ENCODE results near the gene GRIP1. TPM values are rescaled to one million over a fixed set of nuclear protein-coding genes. Genes with fewer than 3 reads are reported as not detected.
"Not testable (repeated sequence)": the region's sequence is repeated elsewhere in the genome, so short reads cannot be mapped to it uniquely, and the experiment has no call there.

Gene GRIP1
- total RNA-seq, 2 donors from 2014 or later, result 0.28 TPM; not detected in 1

DNA sequence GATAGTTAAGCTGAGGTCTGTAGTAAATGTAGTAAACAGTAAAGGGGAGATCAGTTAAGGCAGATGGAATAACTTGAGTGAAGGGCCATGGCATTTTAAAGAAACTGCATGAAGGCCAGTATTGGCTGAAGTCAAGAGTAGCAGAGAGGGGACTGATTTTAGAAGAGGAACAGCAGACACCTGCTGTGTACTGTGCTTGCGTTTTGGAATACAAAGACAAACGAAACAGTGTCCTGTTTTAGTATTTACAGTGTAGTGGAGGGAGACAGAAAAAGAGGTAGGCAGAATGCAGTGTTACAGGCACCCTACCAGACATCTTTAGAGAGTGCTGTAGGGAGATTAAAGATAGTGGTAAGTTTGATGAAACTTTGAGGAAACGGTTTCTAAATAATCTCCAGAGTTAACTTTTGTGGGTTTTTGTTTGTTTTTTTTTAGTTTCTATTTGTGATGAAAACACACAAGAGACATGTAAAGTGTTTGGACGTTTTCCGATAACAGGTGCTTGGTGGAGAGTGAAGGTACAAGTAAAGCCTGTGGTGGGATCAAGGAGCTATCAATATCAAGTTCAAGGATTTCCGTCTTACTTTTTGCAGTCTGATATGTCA lies 374.5 kb downstream of the GRIP1 start:
- H3K4me3 ChIP-seq, result no peak overlapping the region
- TF ChIP-seq, protein P1, sequence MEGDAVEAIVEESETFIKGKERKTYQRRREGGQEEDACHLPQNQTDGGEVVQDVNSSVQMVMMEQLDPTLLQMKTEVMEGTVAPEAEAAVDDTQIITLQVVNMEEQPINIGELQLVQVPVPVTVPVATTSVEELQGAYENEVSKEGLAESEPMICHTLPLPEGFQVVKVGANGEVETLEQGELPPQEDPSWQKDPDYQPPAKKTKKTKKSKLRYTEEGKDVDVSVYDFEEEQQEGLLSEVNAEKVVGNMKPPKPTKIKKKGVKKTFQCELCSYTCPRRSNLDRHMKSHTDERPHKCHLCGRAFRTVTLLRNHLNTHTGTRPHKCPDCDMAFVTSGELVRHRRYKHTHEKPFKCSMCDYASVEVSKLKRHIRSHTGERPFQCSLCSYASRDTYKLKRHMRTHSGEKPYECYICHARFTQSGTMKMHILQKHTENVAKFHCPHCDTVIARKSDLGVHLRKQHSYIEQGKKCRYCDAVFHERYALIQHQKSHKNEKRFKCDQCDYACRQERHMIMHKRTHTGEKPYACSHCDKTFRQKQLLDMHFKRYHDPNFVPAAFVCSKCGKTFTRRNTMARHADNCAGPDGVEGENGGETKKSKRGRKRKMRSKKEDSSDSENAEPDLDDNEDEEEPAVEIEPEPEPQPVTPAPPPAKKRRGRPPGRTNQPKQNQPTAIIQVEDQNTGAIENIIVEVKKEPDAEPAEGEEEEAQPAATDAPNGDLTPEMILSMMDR (IDR thresholded peaks at IDR 0.05), result no peak
- no peaks in the 10 kb centered on the region for H3K36me3 ChIP-seq
- H3K4me1 ChIP-seq (ENCODE audit: control insufficient read depth in 1 of 2, low read depth in 2 of 2), result peaks cover 0 to 13% of the 10 kb centered on the region in 2 donors
- H3K27me3 ChIP-seq (replicated peaks; ENCODE audit: insufficient read depth), result no peaks in the 10 kb centered on the region
- DNase-seq (ENCODE audit: low spot score), result no peak
- no peak for ATAC-seq (ENCODE audit: insufficient number of reproducible peaks, low FRiP score, low read depth)
- no peaks in the 10 kb centered on the region for H3K9me3 ChIP-seq
- H3K27ac ChIP-seq, result no peak overlapping the region

GRCh38 chr12:66303316-66303804 lies 375.5 kb downstream of the GRIP1 start:
- not testable (repeated sequence) for H3K36me3 ChIP-seq; H3K9me3 ChIP-seq; DNase-seq (ENCODE audit: low spot score); H3K27ac ChIP-seq; ATAC-seq (ENCODE audit: insufficient number of reproducible peaks, low FRiP score, low read depth); H3K27me3 ChIP-seq (replicated peaks; ENCODE audit: insufficient read depth)
- Histone ChIP-seq H3K4me1 (ENCODE audit: control insufficient read depth in 1 of 2, low read depth in 2 of 2) (peaks cover 0 to 13% of the 10 kb centered on the region in 2 donors), H3K4me3 (peak overlapping the region; percentile 97)

GRCh38 chr12:66302827-66303169 lies 376.1 kb downstream of the GRIP1 start:
- peak; percentile 7 for ATAC-seq (ENCODE audit: insufficient number of reproducible peaks, low FRiP score, low read depth)
- H3K9me3 ChIP-seq, result no peaks in the 10 kb centered on the region

GRCh38 chr12:66301944-66302826 lies 376.7 kb downstream of the GRIP1 start, which contains the start of gene HELB:
TSS of gene HELB (plus strand) at chr12:66302493. CDS start at chr12:66302604, 111 bp downstream.
- TF ChIP-seq, protein P1 (IDR thresholded peaks at IDR 0.05), result no peak
- ATAC-seq (ENCODE audit: insufficient number of reproducible peaks, low FRiP score, low read depth), result peak; percentile 98
- no peaks in the 10 kb centered on the region for H3K9me3 ChIP-seq
- no peaks in the 10 kb centered on the region for H3K36me3 ChIP-seq
- H3K4me3 ChIP-seq, result peak within 1 kb of the TSS; percentile 97
- peaks cover 0 to 13% of the 10 kb centered on the region in 2 donors for H3K4me1 ChIP-seq (ENCODE audit: control insufficient read depth in 1 of 2, low read depth in 2 of 2)
- peak within 1 kb of the TSS; percentile 60 to 61 for H3K27ac ChIP-seq
- no peaks in the 10 kb centered on the region for H3K27me3 ChIP-seq (replicated peaks; ENCODE audit: insufficient read depth)
- peak; percentile 95 for DNase-seq (ENCODE audit: low spot score)

More at GRCh38 chr12:66302827-66303169, 376.1 kb downstream of the GRIP1 start:
- H3K4me3 ChIP-seq, result peak overlapping the region; percentile 97
- no peaks in the 10 kb centered on the region for H3K36me3 ChIP-seq
- peak overlapping the region; percentile 60 to 61 for H3K27ac ChIP-seq
- no peaks in the 10 kb centered on the region for H3K27me3 ChIP-seq (replicated peaks; ENCODE audit: insufficient read depth)
- TF ChIP-seq, protein P1 (IDR thresholded peaks at IDR 0.05), result no peak
- H3K4me1 ChIP-seq (ENCODE audit: control insufficient read depth in 1 of 2, low read depth in 2 of 2), result peaks cover 0 to 13% of the 10 kb centered on the region in 2 donors
- DNase-seq (ENCODE audit: low spot score), result no peak

DNA sequence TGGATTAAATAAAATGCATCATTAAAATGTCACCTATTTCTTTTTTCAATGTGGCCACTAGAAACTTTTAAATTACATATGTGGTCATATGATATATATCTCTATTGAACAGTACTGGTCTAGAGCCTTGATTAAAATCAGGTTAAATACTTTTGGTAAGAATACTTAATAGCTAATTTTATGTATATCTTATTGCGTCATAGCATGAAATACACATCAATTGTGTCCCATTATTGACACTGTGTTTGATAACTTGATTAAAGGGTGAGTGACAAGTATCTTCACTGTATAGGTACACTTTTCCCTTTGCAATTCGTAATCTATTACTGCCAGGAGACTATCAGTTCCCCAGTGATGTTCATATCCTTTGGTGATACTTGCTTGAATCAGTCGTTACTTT lies 381.0 kb downstream of the GRIP1 start:
- no peaks in the 10 kb centered on the region for H3K36me3 ChIP-seq
- H3K27ac ChIP-seq, result no peak overlapping the region
- ATAC-seq (ENCODE audit: insufficient number of reproducible peaks, low FRiP score, low read depth), result no peak
- TF ChIP-seq, protein P1 (IDR thresholded peaks at IDR 0.05), result no peak
- no peak for DNase-seq (ENCODE audit: low spot score)
- H3K27me3 ChIP-seq (replicated peaks; ENCODE audit: insufficient read depth), result no peaks in the 10 kb centered on the region
- H3K9me3 ChIP-seq, result no peaks in the 10 kb centered on the region
- no peak overlapping the region for H3K4me3 ChIP-seq
- H3K4me1 ChIP-seq (ENCODE audit: control insufficient read depth in 1 of 2, low read depth in 2 of 2), result peaks cover 0 to 4% of the 10 kb centered on the region in 2 donors

Data from thoracic aorta (tissue), 2 donors.